Adrenal gland (tissue), 5 donors: ENCODE data around the gene WDFY4.

Experiments
- CTCF ChIP-seq, 6 experiments: fragments of 450-650 bp in 4 of 6; fragments of 200-600 bp in 2 of 6; sonication (generic) in 1 of 6; IDR thresholded peaks; 1 replicate in 5 of 6; 2 replicates in 1 of 6; pipeline versions ENCODE4 v1.5.1 to v1.8.0; 2016 to 2021; ENCODE audit warnings: antibody characterized with exemption in 6 of 6, mild to moderate bottlenecking in 2 of 6, moderate library complexity in 1 of 6
- POLR2A ChIP-seq, 2 donors: fragments of 450-650 bp; IDR thresholded peaks; one replicate each; pipeline ENCODE4 v1.6.1; 2017; ENCODE audit warnings: antibody characterized with exemption in 2 of 2, mild to moderate bottlenecking in 2 of 2, moderate library complexity in 1 of 2
- donor health status: DM: no; HTN: no; CAD: no.

DNA sequence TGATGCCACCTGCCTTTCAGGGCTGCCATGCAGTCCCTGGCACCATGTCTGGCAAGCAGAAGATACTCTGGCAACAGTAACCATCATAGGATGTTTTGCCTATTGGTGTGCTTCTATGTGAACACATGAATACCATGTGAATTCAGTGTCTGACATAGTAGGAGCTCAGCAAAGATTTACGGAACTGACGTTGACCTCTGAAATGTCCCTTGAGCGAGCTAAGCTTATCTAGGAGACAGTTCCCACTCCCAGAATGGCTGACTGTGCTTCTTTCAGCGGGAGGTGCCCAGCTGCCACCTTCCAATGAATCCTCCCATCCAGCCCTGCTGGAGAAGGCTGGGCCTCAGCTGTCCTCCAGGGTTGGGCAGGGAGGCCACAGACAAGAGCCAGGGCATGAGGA is 326.2 kb downstream of the WDFY4 start:
- TF ChIP-seq POLR2A (IDR thresholded peaks at IDR 0.05), result no peak
- TF ChIP-seq CTCF (IDR thresholded peaks at IDR 0.05), result no peak
